Thyroid gland (tissue), 4 donors: Measurements from ENCODE around the gene TUBB1. TPM values are rescaled to one million over a fixed set of nuclear protein-coding genes. Genes with fewer than 3 reads are reported as not detected.

Experiments used
- DNase-seq, 2 donors: peaks; one replicate each; pipeline ENCODE4 v3.0.0-alpha.2; 2019
- H3K27ac ChIP-seq, 3 donors: fragments of 200-600 bp; sonication (generic); 1 replicate in 2 of 3; 2 replicates in 1 of 3; pipeline ENCODE4 v1.5.1; 2016 to 2019; ENCODE audit warnings: mild to moderate bottlenecking in 1 of 3, moderate library complexity in 1 of 3
- H3K27me3 ChIP-seq: fragments of 200-600 bp; sonication (generic); one replicate; pipeline ENCODE4 v1.5.1; 2019
- H3K36me3 ChIP-seq, 2 donors: fragments of 200-600 bp; sonication (generic); one replicate each; pipeline ENCODE4 v1.5.1; 2016 to 2019
- H3K4me1 ChIP-seq, 2 donors: fragments of 200-600 bp; sonication (generic); one replicate each; pipeline ENCODE4 v1.5.1; 2017 to 2019
- H3K4me3 ChIP-seq, 3 donors: fragments of 200-600 bp; sonication (generic); replicated peaks in 1 of 3; 1 replicate in 2 of 3; 2 replicates in 1 of 3; pipeline ENCODE4 v1.5.1; 2016; ENCODE audit warnings: mild to moderate bottlenecking in 1 of 3
- H3K9me3 ChIP-seq: fragments of 200-600 bp; sonication (generic); one replicate; pipeline ENCODE4 v1.5.1; 2017
- POLR2A ChIP-seq, 2 donors: fragments of 450-650 bp; IDR thresholded peaks; one replicate each; pipeline ENCODE4 v1.6.1; 2017; ENCODE audit warnings: antibody characterized with exemption in 2 of 2, mild to moderate bottlenecking in 2 of 2, moderate library complexity in 1 of 2
- WGBS, 2 donors: methylation state at CpG; one replicate each; pipeline ENCODE4 v1.1.5; 2017; 5-methylcytosine and 5-hydroxymethylcytosine counted together
- intact Hi-C: fragments of 100-400 bp; cut with DNase I; formaldehyde crosslinking; loops from one replicate; pipeline ENCODE4 v1.15.1; 2023
- total RNA-seq, 4 donors: library from RNA; depleted of rRNA; stranded (reverse); fragments of >200 nt; gene quantifications; one replicate each; pipeline ENCODE4 v1.2.3, GENCODE V29; 2016
- TF ChIP-seq, protein P1 (sequence below), 6 experiments: fragments of 200-600 bp in 3 of 6; fragments of 450-650 bp in 3 of 6; sonication (generic) in 3 of 6; IDR thresholded peaks; one replicate each; pipeline ENCODE4 v1.5.1; 2016 to 2019; ENCODE audit warnings: antibody characterized with exemption in 6 of 6, mild to moderate bottlenecking in 2 of 6, inconsistent platforms in 1 of 6, moderate library complexity in 1 of 6

Gene TUBB1
- total RNA-seq, 4 donors from 2014 or later, result 0.11 to 0.46 TPM; not detected in 2

DNA sequence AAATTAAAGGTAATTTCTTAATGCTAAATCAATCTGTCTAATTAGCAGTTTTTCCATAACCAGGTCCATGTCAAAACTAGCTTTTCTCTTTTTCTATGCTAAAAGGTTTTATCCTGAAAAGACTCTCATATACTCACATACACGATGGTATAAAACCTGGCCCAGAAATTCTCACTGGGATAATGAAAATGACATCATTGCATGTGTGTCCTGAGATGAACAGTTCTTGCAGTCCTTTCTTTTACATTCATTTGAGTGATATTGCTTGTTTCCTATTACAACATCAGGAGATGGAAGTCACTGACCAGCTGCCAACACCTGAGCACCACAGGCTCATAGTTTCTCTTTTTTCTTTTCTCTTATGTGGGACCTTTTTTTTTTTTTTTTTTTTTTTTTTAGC, 31.2 kb downstream of the TUBB1 start:
- peaks cover 2 to 3% of the 10 kb centered on the region in 2 donors for H3K4me1 ChIP-seq
- intact Hi-C loops, result no loop called here
- H3K27me3 ChIP-seq, result no peaks in the 10 kb centered on the region
- TF ChIP-seq POLR2A (IDR thresholded peaks at IDR 0.05), result no peak
- TF ChIP-seq, protein P1, sequence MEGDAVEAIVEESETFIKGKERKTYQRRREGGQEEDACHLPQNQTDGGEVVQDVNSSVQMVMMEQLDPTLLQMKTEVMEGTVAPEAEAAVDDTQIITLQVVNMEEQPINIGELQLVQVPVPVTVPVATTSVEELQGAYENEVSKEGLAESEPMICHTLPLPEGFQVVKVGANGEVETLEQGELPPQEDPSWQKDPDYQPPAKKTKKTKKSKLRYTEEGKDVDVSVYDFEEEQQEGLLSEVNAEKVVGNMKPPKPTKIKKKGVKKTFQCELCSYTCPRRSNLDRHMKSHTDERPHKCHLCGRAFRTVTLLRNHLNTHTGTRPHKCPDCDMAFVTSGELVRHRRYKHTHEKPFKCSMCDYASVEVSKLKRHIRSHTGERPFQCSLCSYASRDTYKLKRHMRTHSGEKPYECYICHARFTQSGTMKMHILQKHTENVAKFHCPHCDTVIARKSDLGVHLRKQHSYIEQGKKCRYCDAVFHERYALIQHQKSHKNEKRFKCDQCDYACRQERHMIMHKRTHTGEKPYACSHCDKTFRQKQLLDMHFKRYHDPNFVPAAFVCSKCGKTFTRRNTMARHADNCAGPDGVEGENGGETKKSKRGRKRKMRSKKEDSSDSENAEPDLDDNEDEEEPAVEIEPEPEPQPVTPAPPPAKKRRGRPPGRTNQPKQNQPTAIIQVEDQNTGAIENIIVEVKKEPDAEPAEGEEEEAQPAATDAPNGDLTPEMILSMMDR (IDR thresholded peaks at IDR 0.05), result no peak
- no peak overlapping the region for H3K4me3 ChIP-seq
- 80 to 86% methylated on average over 1 of the region's 1 CpG for WGBS, 2 donors
- H3K27ac ChIP-seq, result no peak overlapping the region
- H3K36me3 ChIP-seq, result no peaks in the 10 kb centered on the region
- H3K9me3 ChIP-seq, result no peaks in the 10 kb centered on the region
- DNase-seq, result no peak

- DNase-seq, result no peak
- Histone ChIP-seq H3K36me3 (no peaks in the 10 kb centered on the region), H3K9me3 (no peaks in the 10 kb centered on the region), H3K27me3 (no peaks in the 10 kb centered on the region), H3K4me1 (no peaks in the 10 kb centered on the region), H3K4me3 (no peak overlapping the region), H3K27ac (no peak overlapping the region)
- 84 to 88% methylated on average over 6 of the region's 6 CpGs for whole genome bisulfite sequencing, 2 donors
- intact Hi-C loops, result no loop called here
- TF ChIP-seq POLR2A (IDR thresholded peaks at IDR 0.05), result no peak
- TF ChIP-seq, protein P1 (IDR thresholded peaks at IDR 0.05), result no peak
These were observed 32.5 kb downstream of the TUBB1 start for GRCh38 chr20:59051666-59052185.

GRCh38 chr20:59055302-59055701, 36.1 kb downstream of the TUBB1 start:
- WGBS, 2 donors, result 69 to 74% methylated on average over 7 of the region's 7 CpGs
- H3K4me1 ChIP-seq, result no peaks in the 10 kb centered on the region
- no peaks in the 10 kb centered on the region for H3K27me3 ChIP-seq
- H3K9me3 ChIP-seq, result no peaks in the 10 kb centered on the region
- TF ChIP-seq, protein P1 (IDR thresholded peaks at IDR 0.05), result peak in 3 of 6 experiments; percentile 38 to 49 (median 43)
- TF ChIP-seq POLR2A (IDR thresholded peaks at IDR 0.05), result no peak
- intact Hi-C loops, result no loop called here
- DNase-seq, result no peak
- no peak overlapping the region for H3K4me3 ChIP-seq
- H3K27ac ChIP-seq, result no peak overlapping the region
- H3K36me3 ChIP-seq, result no peaks in the 10 kb centered on the region

DNA sequence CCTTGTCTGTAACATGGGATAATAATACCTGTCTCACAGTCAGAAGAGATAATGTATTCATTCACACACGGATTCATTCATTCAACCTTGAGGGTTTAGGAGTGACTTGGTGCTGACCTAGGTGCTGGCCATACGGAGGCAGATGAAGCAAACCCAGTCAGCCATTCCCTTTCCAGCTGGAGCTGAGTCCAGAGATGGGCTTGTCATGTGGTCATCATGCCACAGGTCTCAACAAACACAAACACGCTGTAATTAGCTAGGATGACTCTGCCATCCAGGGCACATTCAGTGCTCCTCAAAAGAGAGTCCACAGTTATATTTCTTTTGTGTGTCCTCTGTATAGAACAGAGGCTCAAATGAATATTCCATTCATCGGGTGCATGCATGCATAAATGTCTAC, 42.9 kb downstream of the TUBB1 start:
- WGBS, 2 donors, result 74 to 79% methylated on average over 4 of the region's 4 CpGs
- H3K27me3 ChIP-seq, result no peaks in the 10 kb centered on the region
- no peak overlapping the region for H3K27ac ChIP-seq
- no peaks in the 10 kb centered on the region for H3K36me3 ChIP-seq
- no peak for TF ChIP-seq POLR2A (IDR thresholded peaks at IDR 0.05)
- TF ChIP-seq, protein P1 (IDR thresholded peaks at IDR 0.05), result no peak
- H3K9me3 ChIP-seq, result no peaks in the 10 kb centered on the region
- no peak overlapping the region for H3K4me3 ChIP-seq
- peaks cover 0 to 3% of the 10 kb centered on the region in 2 donors for H3K4me1 ChIP-seq
- DNase-seq, result no peak
- intact Hi-C loops, result no loop called here

DNA sequence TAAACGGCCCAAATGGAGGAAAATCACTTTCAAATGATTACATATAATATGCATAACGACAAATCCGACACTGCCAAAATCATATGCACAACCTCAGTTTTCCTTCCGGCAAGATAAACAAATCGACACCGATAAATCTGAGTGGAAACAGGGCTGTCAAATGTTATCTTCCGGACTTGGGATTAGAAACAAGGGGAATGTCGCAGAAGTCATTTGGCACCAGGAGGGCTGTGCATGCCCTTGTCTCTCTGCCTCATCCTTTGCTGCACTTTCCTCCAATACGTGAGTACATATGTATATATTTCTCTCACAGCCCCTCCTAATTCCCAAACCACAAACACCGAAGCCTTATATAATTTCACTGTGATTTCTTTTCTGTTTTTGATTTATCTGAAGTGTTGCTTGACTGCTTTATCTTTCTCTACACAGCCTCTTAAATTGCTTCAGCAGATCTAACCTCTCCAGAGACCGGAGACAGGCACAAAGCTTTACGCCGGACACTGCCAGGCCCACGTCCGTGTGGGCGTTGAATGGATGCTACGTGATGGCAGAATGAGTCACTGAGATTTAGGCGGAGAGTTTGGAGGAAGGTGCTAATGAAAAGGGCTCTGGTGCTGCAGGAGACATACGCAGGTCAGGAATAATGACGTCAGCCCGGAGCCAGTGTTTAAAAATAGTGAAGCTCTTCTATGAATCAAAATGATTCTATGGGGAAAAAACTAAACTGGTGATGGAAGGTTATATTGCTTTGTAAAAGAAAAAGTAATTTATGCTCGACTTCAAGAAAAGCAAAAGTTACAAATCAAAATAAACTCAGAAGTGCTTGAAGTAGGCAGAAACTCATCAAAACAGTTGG, 44.4 kb downstream of the TUBB1 start:
- WGBS, 2 donors, result 66 to 68% methylated on average over 22 of the region's 22 CpGs
- no peak overlapping the region for H3K4me3 ChIP-seq
- H3K27ac ChIP-seq, result no peak overlapping the region
- TF ChIP-seq POLR2A (IDR thresholded peaks at IDR 0.05), result no peak
- TF ChIP-seq, protein P1 (IDR thresholded peaks at IDR 0.05), result no peak
- no peak for DNase-seq
- H3K9me3 ChIP-seq, result no peaks in the 10 kb centered on the region
- H3K4me1 ChIP-seq, result peaks cover 0 to 3% of the 10 kb centered on the region in 2 donors
- intact Hi-C loops, result no loop called here
- no peaks in the 10 kb centered on the region for H3K27me3 ChIP-seq
- H3K36me3 ChIP-seq, result no peaks in the 10 kb centered on the region
